Stimulated activated CD4-positive, alpha-beta T cell treated with anti-CD3 and anti-CD28 coated beads, TNF-alpha, amount 100 ng/mL, for 1 hour (primary cell): ENCODE data around the gene GJA3.

Source experiments
- DNase-seq, 3 donors: peaks; one replicate each; pipeline ENCODE4 v3.0.0-alpha.2; 2020; ENCODE audit warnings: low read depth in 3 of 3, low spot score in 1 of 3

Gene GJA3

DNA sequence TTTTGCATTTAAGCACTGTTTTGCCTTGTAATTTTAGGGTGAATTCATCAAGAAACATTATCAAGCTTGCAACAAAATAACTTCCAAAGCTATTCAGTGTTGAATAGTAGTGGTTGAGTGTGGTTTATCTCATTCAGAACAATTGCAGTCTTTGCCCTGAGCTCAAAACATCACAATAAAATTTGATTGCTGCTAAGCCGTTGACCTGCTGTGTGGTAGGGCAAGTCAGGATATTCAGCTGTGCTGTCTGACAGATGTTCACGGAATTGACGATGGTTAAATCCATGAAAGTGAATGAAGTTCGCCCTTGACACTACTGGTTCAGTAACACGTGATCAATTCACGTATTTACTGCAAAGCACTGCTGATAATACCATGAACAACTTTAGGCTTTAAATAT is 66.9 kb downstream of the GJA3 start:
- no peak for DNase-seq

- no peak for DNase-seq
These were observed 70.5 kb downstream of the GJA3 start for GRCh38 chr13:20090349-20090748.
